ENCODE data around the gene USB1. TPM values are rescaled to one million over a fixed set of nuclear protein-coding genes. Genes with fewer than 3 reads are reported as not detected.

Gene USB1
- total and polyA plus RNA-seq, 9 donors = 8.5 to 30.7 (median 22.5) TPM

GRCh38 chr16:58035356-58036170 is 34.4 kb downstream of the USB1 start:
- Histone ChIP-seq H3K4me1 (ENCODE audit: insufficient read depth) (no peaks in the 10 kb centered on the region), H3K36me3 (no peaks in the 10 kb centered on the region), H3K27ac (no peak overlapping the region), H3K4me3 (no peak overlapping the region), H3K9me3 (no peaks in the 10 kb centered on the region), H3K27me3 (no peaks in the 10 kb centered on the region)
- whole genome bisulfite sequencing, 3 donors = 81 to 89% (median 82%) methylated on average over 14 of the region's 14 CpGs
- no peak for DNase-seq
- TF ChIP-seq CTCF (IDR thresholded peaks at IDR 0.05) (no peak), POLR2A (IDR thresholded peaks at IDR 0.05) (no peak), EP300 (IDR thresholded peaks at IDR 0.05) (no peak)
- intact Hi-C loops (cut with DNase I) = no loop called here

GRCh38 chr16:58036943-58037342 is 35.7 kb downstream of the USB1 start:
- Histone ChIP-seq H3K36me3 (no peaks in the 10 kb centered on the region), H3K4me3 (no peak overlapping the region), H3K27me3 (no peaks in the 10 kb centered on the region), H3K27ac (no peak overlapping the region), H3K4me1 (ENCODE audit: insufficient read depth) (no peaks in the 10 kb centered on the region), H3K9me3 (no peaks in the 10 kb centered on the region)
- 85 to 92% (median 85%) methylated on average over 6 of the region's 6 CpGs for WGBS, 3 donors
- no peak for DNase-seq
- TF ChIP-seq CTCF (IDR thresholded peaks at IDR 0.05) = no peak
- intact Hi-C loops (cut with DNase I) = no loop called here

GRCh38 chr16:58037365-58038057 is 36.3 kb downstream of the USB1 start:
- H3K4me3 ChIP-seq = no peak overlapping the region
- H3K4me1 ChIP-seq (ENCODE audit: insufficient read depth) = no peaks in the 10 kb centered on the region
- WGBS, 3 donors = 93 to 95% (median 94%) methylated on average over 16 of the region's 16 CpGs
- no peaks in the 10 kb centered on the region for H3K9me3 ChIP-seq
- intact Hi-C loops (cut with DNase I) = no loop called here
- no peaks in the 10 kb centered on the region for H3K36me3 ChIP-seq
- no peaks in the 10 kb centered on the region for H3K27me3 ChIP-seq
- DNase-seq = no peak
- TF ChIP-seq EP300 (IDR thresholded peaks at IDR 0.05) = no peak
- TF ChIP-seq POLR2A (IDR thresholded peaks at IDR 0.05) = no peak
- no peak for TF ChIP-seq CTCF (IDR thresholded peaks at IDR 0.05)
- no peak overlapping the region for H3K27ac ChIP-seq

- Histone ChIP-seq H3K4me1 (ENCODE audit: insufficient read depth) (no peaks in the 10 kb centered on the region), H3K36me3 (no peaks in the 10 kb centered on the region), H3K9me3 (no peaks in the 10 kb centered on the region), H3K4me3 (no peak overlapping the region), H3K27ac (no peak overlapping the region), H3K27me3 (no peaks in the 10 kb centered on the region)
- DNase-seq = no peak
- intact Hi-C loops (cut with DNase I) = no loop called here
- WGBS, 3 donors = 90 to 93% (median 93%) methylated on average over 16 to 20 of the region's 20 CpGs
- TF ChIP-seq EP300 (IDR thresholded peaks at IDR 0.05) (no peak), POLR2A (IDR thresholded peaks at IDR 0.05) (no peak), CTCF (IDR thresholded peaks at IDR 0.05) (no peak)
Observed at GRCh38 chr16:58038219-58038641, 37.0 kb downstream of the USB1 start.
